PC-3 (cell line): Measurements from ENCODE around the gene DLGAP1. TPM values are rescaled to one million over a fixed set of nuclear protein-coding genes. Genes with fewer than 3 reads are reported as not detected.

ENCODE experiments used
- ATAC-seq: fragments of 200-7000 bp; cut with Tn5 transposase; 2 replicates; pipeline ENCODE4 v1.9.1; 2020; ENCODE audit warnings: mild to moderate bottlenecking, moderate library complexity
- BruUV-seq: library from RNA; stranded (reverse); fragments of 400-500 nt; replicated peaks from 2 replicates; lab custom pipeline; 2021; lab: Mats Ljungman, UMichigan
- CTCF ChIA-PET: fragments of 300-600 bp; sonication (Branson Sonifier 250); formaldehyde crosslinking; loops from one replicate; lab custom pipeline; 2022; ENCODE audit warnings: antibody characterized with exemption; lab: Charles Lee
- POLR2A ChIA-PET: fragments of 300-600 bp; sonication (Branson Sonifier 250); formaldehyde crosslinking; loops from one replicate; lab custom pipeline; 2022; ENCODE audit warnings: antibody characterized with exemption; ENCODE audit not compliant: unreplicated experiment; lab: Charles Lee
- DNase-seq: peaks from one replicate; pipeline ENCODE4 v3.0.0-alpha.2; 2015
- H2AFZ ChIP-seq: fragments of 300-600 bp; sonication (generic); 2 replicates; pipeline ENCODE4 v1.6.0; 2016; ENCODE audit warnings: antibody characterized with exemption, low read length
- H3F3A ChIP-seq: fragments of 300-600 bp; sonication (generic); one replicate; pipeline ENCODE4 v1.6.0; 2017; ENCODE audit warnings: antibody characterized with exemption, low read length, control low read depth, mild to moderate bottlenecking; ENCODE audit not compliant: unreplicated experiment
- H3K27ac ChIP-seq: fragments of 300-600 bp; sonication (generic); 2 replicates; pipeline ENCODE4 v1.5.1; 2016; ENCODE audit warnings: mild to moderate bottlenecking, low read length
- H3K27me3 ChIP-seq: fragments of 300-600 bp; sonication (generic); 2 replicates; pipeline ENCODE4 v1.6.1; 2016; ENCODE audit warnings: low read length, mixed read lengths
- H3K36me3 ChIP-seq: fragments of 300-600 bp; sonication (generic); 2 replicates; pipeline ENCODE4 v1.6.1; 2016; ENCODE audit warnings: low read depth, mixed run types, low read length, mixed read lengths
- H3K4me1 ChIP-seq: fragments of 300-600 bp; sonication (generic); 2 replicates; pipeline ENCODE4 v1.5.1; 2016; ENCODE audit warnings: low read length; ENCODE audit not compliant: insufficient read depth
- H3K4me2 ChIP-seq: fragments of 300-600 bp; sonication (generic); 2 replicates; pipeline ENCODE4 v1.6.0; 2016; ENCODE audit warnings: low read length
- H3K4me3 ChIP-seq: fragments of 300-600 bp; sonication (generic); 2 replicates; pipeline ENCODE4 v1.5.1; 2016; ENCODE audit warnings: mild to moderate bottlenecking, low read length, mixed read lengths
- H3K79me2 ChIP-seq: fragments of 300-600 bp; sonication (generic); 2 replicates; pipeline ENCODE4 v1.6.1; 2017; ENCODE audit warnings: low read length, mixed read lengths
- H3K9ac ChIP-seq: fragments of 300-600 bp; sonication (generic); 2 replicates; pipeline ENCODE4 v1.6.0; 2016; ENCODE audit warnings: mild to moderate bottlenecking, low read length
- H3K9me2 ChIP-seq: fragments of 300-600 bp; sonication (generic); replicated peaks from 2 replicates; pipeline ENCODE4 v1.6.1; 2016; ENCODE audit warnings: mixed run types, low read length, mixed read lengths
- H3K9me3 ChIP-seq: fragments of 300-600 bp; sonication (generic); 2 replicates; pipeline ENCODE4 v1.6.1; 2016; ENCODE audit warnings: low read length, mixed read lengths
- H4K20me1 ChIP-seq: fragments of 300-600 bp; sonication (generic); 2 replicates; pipeline ENCODE4 v1.6.1; 2016; ENCODE audit warnings: low read length, mixed read lengths
- CTCF ChIP-seq: fragments of 300-600 bp; sonication (generic); conservative IDR thresholded peaks from 2 replicates; pipeline ENCODE4 v1.5.1; 2017; ENCODE audit warnings: antibody characterized with exemption, low read depth, mild to moderate bottlenecking, low read length
- EZH2 ChIP-seq: fragments of 300-600 bp; sonication (generic); IDR thresholded peaks from one replicate; pipeline ENCODE4 v1.6.1; 2017; ENCODE audit warnings: antibody characterized with exemption, mild to moderate bottlenecking, low read length; ENCODE audit not compliant: unreplicated experiment
- EZH2phosphoT487 ChIP-seq: fragments of 300-600 bp; sonication (generic); IDR thresholded peaks from 2 replicates; pipeline ENCODE4 v1.6.1; 2018; ENCODE audit warnings: mild to moderate bottlenecking, antibody characterized with exemption, low read length, borderline replicate concordance
- intact Hi-C: fragments of 100-400 bp; cut with micrococcal nuclease; formaldehyde crosslinking; loops from 2 replicates; pipeline ENCODE4 v1.9.0; 2023
- total RNA-seq: library from RNA; depleted of rRNA; stranded (reverse); fragments of >200 nt; gene quantifications from 2 replicates; pipeline ENCODE4 v1.2.3, GENCODE V29; 2014

Gene DLGAP1
- total RNA-seq, 1 experiment from 2014 or later, result not detected

- no peak overlapping the region for H3K4me3 ChIP-seq
Observed at GRCh38 chr18:3689091-3689490, 766.0 kb downstream of the DLGAP1 start.

GRCh38 chr18:3688690-3689089, 766.4 kb downstream of the DLGAP1 start:
- H3K9me2 ChIP-seq, result no peaks in the 10 kb centered on the region
- no peaks in the 10 kb centered on the region for H3K79me2 ChIP-seq
- TF ChIP-seq CTCF (no peak), EZH2 (no peak), EZH2phosphoT487 (no peak)
- ChIA-PET CTCF (no interaction called here), POLR2A (no interaction called here)
- BruUV-seq, result no TSS peak
- no peaks in the 10 kb centered on the region for H3F3A ChIP-seq
- intact Hi-C loops, result no loop called here
- H3K36me3 ChIP-seq, result no peaks in the 10 kb centered on the region
- no peak overlapping the region for H3K27ac ChIP-seq
- H2AFZ ChIP-seq, result no peak overlapping the region
- peaks cover 6% of the 10 kb centered on the region; the same call in 1 of the 2 replicates for H3K4me1 ChIP-seq
- ATAC-seq (no peak), DNase-seq (peak; percentile 17)
- H3K4me2 ChIP-seq, result no peak overlapping the region
- no peak overlapping the region for H3K4me3 ChIP-seq
- H3K9ac ChIP-seq, result no peak overlapping the region
- no peaks in the 10 kb centered on the region for H3K9me3 ChIP-seq
- H4K20me1 ChIP-seq, result no peaks in the 10 kb centered on the region
- H3K27me3 ChIP-seq, result no peaks in the 10 kb centered on the region

More at GRCh38 chr18:3689091-3689490, 766.0 kb downstream of the DLGAP1 start:
- CTCF ChIA-PET, result no interaction called here
- Histone ChIP-seq H3K36me3 (no peaks in the 10 kb centered on the region), H3K9ac (no peak overlapping the region), H4K20me1 (no peaks in the 10 kb centered on the region), H3K27ac (no peak overlapping the region), H3K9me3 (no peaks in the 10 kb centered on the region), H2AFZ (no peak overlapping the region), H3K4me2 (no peak overlapping the region), H3F3A (no peaks in the 10 kb centered on the region), H3K79me2 (no peaks in the 10 kb centered on the region), H3K27me3 (no peaks in the 10 kb centered on the region), H3K4me1 (0 out of 2 replicates have a peak, but pooled peaks cover 2% of the 10 kb centered on the region), H3K9me2 (no peaks in the 10 kb centered on the region)
- POLR2A ChIA-PET, result no interaction called here
- DNase-seq (no peak), ATAC-seq (no peak)
- BruUV-seq, result no TSS peak
- no peak for TF ChIP-seq EZH2phosphoT487
- no peak for TF ChIP-seq EZH2
- no peak for TF ChIP-seq CTCF
- intact Hi-C loops, result no loop called here

- H3F3A ChIP-seq, result no peaks in the 10 kb centered on the region
- no peaks in the 10 kb centered on the region for H3K27me3 ChIP-seq
- no peak overlapping the region for H3K27ac ChIP-seq
- H2AFZ ChIP-seq, result no peak overlapping the region
- no peaks in the 10 kb centered on the region for H3K36me3 ChIP-seq
- H3K9me2 ChIP-seq, result no peaks in the 10 kb centered on the region
- peak overlapping the region; percentile 33 for H3K4me2 ChIP-seq
- ATAC-seq (peak; percentile 90), DNase-seq (peak; percentile 36)
- ChIA-PET CTCF (interaction anchor here (0.6 to 0.7 kb wide), 2 partner anchors 17 to 312 kb away, joined by 3 read pairs; no protein-coding TSS in a partner anchor), POLR2A (interaction anchor here (0.7 kb wide), 1 partner anchor 201 kb away, joined by 3 read pairs; no protein-coding TSS in a partner anchor)
- H3K4me3 ChIP-seq, result no peak overlapping the region
- BruUV-seq, result no TSS peak
- no peaks in the 10 kb centered on the region for H4K20me1 ChIP-seq
- no peaks in the 10 kb centered on the region for H3K9me3 ChIP-seq
- no peak for TF ChIP-seq EZH2
- no peak for TF ChIP-seq CTCF
- peaks cover 9% of the 10 kb centered on the region; the same call in 1 of the 2 replicates for H3K4me1 ChIP-seq
- no peaks in the 10 kb centered on the region for H3K79me2 ChIP-seq
- intact Hi-C loops, result no loop called here
- H3K9ac ChIP-seq, result no peak overlapping the region
Observed at GRCh38 chr18:3683483-3683882, 771.6 kb downstream of the DLGAP1 start.
